ENCODE data around the gene SLC25A31. TPM values are rescaled to one million over a fixed set of nuclear protein-coding genes. Genes with fewer than 3 reads are reported as not detected.
A peak's percentile ranks its signal among the peaks of the same experiment; 100 is the strongest.

Gene SLC25A31
- not detected in 2 replicates for total RNA-seq (2014; rRNA removed; shearing (Covaris generic))
- polyA plus RNA-seq (2015; cell fraction: cytosol; rRNA removed): not detected in 2 replicates
- polyA plus RNA-seq (2015; cell fraction: nucleus; rRNA removed): not detected in 2 replicates

DNA sequence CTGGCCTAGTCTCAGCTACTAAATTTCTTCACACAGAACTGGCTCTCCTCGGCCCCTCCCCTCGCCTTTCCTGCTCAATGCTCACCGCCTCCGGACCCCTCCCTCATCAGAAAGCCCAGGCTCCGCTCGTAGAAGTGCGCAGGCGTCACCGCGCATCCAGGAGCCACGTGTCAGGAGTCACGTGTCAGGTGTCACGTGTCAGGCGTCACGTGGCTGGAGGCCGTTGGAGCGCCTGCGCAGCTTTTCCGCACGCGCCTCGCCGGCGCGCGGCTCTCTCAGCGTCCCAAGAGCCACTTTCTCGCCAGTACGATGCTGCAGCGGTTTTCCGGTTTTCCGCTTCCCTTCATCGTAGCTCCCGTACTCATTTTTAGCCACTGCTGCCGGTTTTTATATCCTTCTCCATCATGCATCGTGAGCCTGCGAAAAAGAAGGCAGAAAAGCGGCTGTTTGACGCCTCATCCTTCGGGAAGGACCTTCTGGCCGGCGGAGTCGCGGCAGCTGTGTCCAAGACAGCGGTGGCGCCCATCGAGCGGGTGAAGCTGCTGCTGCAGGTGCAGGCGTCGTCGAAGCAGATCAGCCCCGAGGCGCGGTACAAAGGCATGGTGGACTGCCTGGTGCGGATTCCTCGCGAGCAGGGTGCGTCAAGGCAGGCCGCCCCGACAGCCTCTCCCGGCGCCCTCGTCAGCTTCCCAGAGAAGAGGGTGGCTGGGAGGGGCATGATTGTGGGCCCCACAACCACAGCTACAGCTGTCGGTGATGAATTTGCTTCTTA, at the start of gene SLC25A31:
TSS of gene SLC25A31 (plus strand) at position 259 of the 772 bp plus-strand sequence. CDS start at position 405, 146 bp downstream.
- no peak for DNase-seq (ENCODE audit: low read depth)

DNA sequence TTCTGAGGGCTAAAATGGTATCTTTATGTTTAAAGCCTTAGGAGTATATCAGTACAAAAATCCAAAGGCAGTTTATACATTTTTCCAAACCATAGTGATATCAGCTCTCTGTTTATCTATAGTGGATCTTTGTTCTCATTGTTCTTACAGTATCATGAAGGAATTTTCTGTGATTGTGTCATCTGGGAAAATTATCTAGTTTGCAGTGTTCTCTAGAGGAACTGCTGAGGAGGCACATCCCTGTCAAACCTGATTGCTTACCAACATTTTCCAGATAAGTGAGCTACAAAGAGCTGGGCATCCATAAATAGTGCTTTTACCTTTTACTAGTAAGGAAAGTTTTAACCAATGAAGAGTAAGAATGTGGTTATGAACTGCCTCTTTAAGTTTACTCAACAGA, 44.9 kb upstream of the SLC25A31 start:
- no peak for DNase-seq (ENCODE audit: low read depth)

DNA sequence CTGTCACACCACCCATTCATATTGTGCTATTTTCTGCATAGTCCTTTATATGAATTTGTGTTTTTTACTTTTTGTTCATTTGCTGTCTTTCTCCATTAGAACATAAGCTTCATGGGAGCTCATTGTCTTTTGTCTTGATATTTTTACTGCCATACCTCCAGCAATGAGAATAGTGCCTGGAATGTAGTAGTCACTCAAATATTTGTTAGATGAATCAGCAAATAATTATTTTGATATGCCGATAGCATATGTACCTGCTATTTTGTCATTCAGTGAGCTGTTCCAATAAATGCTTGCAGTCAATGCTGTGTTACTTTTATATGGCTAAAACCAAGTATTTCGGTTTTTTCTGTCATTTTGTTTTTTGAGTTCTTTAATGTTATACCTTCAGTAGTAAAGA, 43.5 kb upstream of the SLC25A31 start:
- peak; percentile 61 for DNase-seq (ENCODE audit: low read depth)

DNA sequence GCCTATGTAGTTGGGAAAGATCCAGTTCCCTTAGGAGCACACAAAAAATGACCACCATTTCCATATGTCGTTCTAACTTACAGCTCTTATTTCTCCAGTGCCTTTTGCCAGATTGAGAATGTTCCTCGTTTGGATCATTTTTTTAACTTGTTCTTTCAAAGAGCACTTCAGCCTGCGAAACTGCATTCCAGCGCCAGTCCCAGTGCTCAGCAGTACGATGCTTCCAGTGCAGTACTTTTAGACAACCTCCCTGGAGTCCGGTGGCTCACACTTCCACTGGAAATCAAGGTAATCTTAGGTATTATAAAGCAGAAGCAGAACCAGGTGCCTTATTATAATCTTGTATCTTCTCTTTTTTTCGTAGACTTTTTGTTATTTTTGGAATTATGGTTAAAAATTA, 42.6 kb upstream of the SLC25A31 start:
- no peak for DNase-seq (ENCODE audit: low read depth)

DNA sequence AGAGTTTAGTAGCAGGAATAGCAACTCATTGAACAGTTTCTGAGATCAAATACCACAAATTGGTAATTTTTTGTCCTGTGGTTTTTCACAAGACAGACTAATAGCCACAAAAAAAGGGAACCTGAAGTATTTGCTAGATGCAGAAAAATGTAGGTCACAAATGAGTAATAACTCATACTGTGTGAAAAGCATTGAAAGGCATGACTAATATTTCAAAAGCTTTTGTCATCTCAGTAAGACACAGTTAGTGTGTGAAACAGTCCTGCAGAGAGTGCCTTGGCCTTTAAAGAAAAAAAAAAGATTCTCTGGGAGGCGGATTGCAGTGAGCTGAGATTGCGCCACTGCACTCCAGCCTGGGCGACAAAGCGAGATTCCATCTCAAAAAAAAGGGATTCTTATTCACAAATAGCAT, 31.4 kb upstream of the SLC25A31 start:
- DNase-seq (ENCODE audit: low read depth): peak; percentile 93

DNA sequence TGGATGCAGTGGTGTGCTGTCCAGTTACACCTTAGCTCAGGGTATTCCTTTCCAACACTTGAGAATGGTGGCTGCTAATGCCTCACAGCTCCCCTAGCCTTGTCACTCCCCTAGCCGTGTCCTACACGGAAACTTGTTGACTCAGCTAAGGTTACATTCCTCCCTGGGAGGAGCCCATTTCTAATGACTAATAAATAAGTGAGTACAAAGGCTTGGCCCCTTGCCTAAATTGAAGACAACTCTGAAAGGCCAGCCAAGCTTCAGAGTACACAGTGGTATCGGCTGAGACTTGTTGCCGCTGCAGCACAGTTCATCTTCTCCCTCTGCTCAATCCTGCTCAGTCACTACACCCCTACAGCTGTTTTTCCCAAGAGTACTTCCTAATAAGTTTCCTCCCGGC, 21.2 kb upstream of the SLC25A31 start:
- peak; percentile 72 for DNase-seq (ENCODE audit: low read depth)

DNA sequence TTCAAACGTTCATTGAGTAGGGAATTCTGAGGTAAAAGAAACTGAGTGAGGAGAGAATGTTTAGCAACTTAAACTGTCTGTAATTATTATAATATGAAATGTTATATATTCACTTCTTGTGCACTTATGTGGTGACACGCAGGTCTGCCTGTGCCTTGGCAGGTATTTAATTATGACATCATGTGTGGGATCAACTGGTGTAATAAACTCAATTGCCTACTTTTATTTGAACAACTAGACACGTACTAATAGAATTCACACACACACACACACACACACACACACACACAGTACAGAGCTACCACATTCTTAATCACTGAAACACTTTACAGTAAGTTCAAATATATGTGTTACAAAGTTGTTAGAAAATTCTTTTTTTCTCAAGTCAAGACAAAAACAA, 20.7 kb upstream of the SLC25A31 start:
- no peak for DNase-seq (ENCODE audit: low read depth)

DNA sequence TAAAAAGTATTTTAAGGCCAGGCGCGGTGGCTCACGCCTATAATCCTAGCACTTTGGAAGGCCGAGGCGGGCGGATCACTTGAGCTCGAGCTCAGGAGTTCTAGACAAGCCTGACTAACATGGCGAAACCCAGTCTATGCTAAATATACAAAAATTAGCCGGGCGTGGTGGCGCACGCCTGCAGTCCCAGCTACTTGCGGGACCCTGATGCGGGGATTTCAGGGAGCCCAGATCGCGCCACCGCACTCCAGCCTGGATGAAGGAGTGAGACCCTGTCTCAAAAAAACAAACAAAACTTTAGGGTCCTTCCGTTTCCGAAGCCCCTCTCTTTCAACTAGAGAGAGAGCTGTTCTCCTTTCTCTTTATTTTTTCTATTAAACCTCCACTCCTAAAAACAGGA, 1.2 kb downstream of the SLC25A31 start:
- no peak for DNase-seq (ENCODE audit: low read depth)

DNA sequence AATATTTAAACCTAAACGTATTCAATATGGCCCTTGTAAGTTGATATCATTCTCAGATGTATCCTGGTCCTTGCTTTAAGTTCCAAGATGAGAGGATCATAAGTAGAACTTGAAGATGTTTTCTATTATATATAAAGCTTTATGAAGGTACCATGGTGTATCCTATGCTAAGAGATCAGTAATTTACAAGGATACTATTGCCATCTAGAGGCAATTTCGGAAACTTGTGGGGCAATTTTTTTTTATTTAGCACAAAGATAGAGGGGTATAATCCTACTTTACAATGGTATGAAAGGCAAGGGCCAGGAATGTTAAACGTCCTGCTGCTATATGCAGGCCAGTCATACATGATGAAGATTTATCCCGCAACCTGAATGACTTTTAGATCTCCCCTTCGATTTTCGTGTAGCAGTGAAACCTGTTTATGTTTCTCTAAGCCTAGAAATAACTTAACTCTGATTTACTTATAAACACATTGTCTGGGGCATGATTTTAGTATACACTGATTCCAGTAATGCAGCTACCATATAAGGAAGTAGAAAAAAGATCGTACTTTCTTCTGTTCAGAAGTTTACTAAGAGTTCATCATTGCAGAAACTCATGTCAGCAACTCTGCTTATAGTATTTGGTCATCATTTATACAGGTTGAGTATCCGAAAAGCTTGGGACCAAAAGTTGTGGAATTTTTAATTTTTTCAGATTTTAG, 2.6 kb downstream of the SLC25A31 start:
- DNase-seq (ENCODE audit: low read depth): peak; percentile 61

DNA sequence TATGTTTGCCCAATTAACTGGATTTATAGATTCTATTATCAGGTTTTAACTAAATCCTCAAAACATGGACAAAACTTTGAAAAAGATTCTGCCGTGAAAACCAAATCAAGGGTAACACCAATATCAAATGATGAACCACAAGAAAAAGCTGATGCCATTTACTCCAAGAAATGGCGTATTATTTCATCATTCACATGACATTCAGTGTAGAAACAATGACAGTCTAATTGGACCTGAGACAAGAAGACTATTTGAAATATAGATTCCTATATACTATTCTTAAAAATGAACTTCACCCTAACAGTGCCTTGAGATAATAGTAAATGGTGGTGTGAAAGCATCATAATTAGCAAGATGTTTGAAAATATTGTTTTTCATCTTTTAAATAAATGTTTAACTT, 4.8 kb downstream of the SLC25A31 start:
- DNase-seq (ENCODE audit: low read depth): no peak

DNA sequence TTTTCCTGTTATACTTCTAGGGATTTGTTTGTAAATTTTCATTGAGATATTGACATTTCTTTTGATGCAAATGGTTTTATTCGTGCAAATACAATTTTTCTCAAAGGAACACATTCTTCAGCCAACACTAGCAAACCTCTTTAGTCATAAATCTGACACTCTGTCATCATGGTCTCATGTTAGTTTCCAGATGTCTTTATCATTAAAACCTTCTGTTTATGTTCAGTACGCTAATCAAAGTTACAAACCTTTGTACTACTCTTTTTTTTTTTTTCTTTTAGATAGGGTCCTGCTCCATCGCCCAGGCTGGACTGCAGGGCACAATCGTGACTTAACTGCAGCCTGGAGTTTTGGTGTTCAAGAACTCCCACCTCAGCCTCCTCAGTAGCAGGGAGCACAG, 7.1 kb downstream of the SLC25A31 start:
- no peak for DNase-seq (ENCODE audit: low read depth)

DNA sequence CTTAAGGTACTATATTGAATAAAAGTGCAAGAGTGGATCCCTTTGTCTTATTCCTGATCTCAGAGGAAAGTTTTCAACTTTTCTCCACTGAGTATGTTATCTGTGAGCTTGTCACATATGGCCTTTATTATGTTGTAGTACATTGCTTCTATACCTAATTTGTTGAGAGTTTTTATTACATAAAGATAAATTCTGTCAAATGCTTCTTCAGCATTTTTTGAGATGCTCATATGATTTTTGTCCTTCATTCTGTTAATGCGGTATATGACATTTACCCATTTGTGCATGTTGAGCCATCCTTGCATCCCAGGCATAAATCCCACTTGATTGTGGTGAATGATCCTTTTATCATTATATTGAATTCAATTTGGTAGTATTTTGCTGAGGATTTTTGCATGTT, 11.0 kb downstream of the SLC25A31 start:
- no peak for DNase-seq (ENCODE audit: low read depth)

DNA sequence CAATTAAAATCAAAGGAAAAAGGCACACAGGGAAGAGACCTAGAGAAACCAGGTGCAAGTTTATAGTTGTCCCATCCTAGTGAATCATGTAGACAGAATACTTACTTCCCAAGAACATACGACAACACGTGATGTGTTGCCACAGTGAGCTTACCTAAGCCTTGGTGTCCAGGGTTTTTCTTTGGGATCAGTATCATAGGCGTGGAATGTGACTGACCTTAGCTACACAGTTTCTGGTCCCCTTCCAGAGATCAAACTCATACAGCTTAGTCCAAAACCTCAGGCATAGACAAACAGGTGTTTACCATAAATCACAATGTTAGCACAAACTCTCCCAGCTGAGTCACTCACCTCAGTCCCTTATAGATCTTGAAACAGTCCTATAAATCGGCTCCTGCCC, 17.7 kb downstream of the SLC25A31 start:
- DNase-seq (ENCODE audit: low read depth): no peak

DNA sequence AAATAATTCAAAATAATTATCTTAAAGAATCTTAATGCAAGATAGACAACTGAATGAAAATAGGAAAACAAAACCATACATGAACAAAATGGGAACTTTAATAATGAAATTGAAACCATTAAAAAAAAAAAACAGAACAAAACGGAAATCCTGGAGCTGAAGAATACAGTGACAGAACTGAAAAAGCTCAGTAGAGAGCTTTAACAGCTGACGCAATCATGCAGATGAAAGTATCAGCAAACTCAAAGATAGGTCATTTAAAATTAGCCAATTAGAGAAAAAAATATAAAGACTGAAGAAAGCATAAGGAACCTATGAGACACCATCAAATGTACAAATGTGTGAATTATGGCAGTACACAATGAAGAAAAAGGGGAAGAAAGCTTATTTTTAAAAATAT, 18.8 kb downstream of the SLC25A31 start:
- no peak for DNase-seq (ENCODE audit: low read depth)

DNA sequence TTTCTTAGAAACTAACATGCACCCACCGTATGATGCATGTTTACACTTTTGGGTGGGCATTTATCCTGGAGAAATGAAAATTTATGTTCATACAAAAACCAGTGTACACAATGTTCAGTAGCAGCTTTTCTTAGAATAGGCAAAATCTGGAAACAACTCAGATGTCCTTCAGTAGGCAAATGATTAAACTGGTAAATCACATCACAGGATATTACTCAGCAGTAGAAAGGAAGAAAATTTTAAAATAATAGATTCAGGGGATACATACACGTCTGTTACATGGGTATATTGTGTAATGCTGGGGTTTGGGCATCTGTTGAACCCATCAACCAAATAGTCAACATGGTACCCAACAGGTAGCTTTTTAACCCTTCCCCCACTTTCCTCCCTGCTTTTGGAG, 26.7 kb downstream of the SLC25A31 start:
- DNase-seq (ENCODE audit: low read depth): no peak

DNA sequence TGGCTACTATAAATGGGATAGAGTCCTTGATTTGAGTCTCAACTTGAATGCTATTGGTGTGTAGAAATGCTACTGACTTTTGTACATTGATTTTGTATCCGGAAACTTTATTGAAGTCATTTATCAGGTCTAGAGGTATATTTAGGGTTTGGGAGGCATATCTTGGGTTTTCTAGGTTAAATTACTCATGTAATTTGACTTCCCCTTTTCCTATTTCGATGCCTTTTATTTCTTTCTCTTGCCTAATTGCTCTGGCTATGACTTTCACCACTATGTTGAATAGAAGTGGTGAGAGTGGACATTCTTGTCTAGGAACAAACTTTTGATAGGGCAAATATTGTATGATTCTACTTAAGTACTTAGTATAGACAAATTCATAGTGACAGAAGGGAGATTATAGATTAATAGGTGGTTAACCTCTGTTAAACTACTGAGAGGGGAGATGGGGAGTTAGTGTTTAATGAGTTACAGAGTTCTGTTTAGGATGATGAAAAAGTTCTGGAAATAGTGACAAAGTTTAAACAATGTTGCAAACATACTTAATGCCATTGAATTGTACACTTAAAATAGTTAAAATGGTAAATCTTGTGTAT, 29.1 kb downstream of the SLC25A31 start:
- DNase-seq (ENCODE audit: low read depth): no peak

DNA sequence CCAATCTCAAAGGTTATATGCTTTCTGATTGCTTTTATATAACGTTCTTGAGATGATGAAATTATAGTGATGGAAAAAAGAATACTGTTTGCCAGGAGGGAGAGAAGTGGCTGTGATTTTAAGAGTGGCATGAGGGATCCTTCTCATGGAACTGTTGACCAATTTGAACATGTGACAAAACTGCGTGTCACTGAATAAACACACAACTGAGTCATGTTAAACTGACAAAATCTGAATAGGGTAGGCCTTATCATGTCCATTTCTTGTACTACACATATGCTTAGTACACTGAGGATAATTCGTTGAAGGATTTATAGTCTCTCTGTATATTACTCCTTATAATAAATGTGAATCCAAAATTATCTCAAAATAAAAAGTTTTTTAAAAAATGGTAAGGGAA, 29.7 kb downstream of the SLC25A31 start:
- DNase-seq (ENCODE audit: low read depth): peak; percentile 44

DNA sequence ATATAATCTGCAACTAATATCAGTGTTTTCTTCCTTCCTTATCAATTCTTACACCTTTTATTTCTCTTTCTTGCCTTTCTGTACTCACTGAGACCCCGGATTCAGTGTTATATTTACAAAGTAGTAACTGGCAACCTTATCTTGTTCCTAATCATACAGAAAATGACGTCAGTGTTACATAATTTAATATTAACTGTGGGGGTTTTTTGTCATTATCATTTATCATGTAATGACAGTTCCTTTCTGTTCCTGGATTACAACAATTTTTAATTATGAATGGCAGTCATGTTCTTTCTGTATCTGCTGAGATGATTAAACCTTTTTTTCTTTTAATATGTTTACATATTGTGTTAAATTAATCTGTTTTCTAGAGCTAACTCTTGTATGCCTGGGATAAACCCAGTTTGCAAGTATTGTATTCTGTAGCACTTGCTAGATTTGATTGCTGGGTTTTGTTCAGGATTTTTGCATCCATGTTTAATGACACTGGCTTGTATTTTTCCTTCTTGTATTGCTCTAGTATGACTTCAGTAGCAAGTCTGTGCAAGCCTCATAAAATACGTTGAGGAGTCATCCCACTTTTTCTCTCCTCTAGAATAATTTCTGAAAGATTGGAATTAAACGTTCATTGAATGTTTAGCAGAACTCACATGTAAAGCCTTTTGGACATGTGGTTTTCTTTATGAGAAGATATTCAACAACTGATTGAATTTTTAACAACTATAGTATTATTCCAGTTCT, 41.5 kb downstream of the SLC25A31 start:
- DNase-seq (ENCODE audit: low read depth): no peak

DNA sequence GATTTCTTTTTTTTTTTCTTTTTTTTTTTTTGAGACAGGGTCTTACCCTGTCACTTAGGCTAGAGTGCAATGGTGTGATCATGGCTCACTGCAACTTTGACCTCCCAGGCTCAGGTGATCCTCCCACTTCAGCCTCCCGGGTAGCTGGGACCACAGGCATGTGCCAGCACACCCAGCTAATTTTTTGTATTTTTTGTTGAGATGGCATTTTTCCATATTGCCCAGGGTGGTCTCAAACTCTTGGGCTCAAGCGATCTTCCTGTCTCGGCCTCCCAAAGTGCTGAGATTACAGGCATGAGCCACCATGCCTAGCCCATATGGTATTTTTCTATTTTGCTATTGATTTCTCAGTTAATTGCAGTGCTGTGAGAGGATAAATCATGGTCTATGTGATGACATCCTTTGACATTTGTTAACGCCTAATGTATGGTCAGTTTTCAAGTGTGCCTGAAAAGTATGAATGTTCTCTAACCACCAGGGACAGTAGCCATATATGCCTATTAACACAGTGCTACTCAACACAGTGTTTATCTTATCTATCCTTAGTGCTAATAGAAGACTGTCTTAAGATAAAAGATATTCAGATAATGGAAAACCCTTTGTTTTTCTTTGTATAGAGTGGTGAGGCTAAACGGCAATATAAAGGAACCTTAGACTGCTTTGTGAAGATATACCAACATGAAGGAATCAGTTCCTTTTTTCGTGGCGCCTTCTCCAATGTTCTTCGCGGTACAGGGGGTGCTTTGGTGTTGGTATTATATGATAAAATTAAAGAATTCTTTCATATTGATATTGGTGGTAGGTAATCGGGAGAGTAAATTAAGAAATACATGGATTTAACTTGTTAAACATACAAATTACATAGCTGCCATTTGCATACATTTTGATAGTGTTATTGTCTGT, 42.8 kb downstream of the SLC25A31 start:
- DNase-seq (ENCODE audit: low read depth): no peak

DNA sequence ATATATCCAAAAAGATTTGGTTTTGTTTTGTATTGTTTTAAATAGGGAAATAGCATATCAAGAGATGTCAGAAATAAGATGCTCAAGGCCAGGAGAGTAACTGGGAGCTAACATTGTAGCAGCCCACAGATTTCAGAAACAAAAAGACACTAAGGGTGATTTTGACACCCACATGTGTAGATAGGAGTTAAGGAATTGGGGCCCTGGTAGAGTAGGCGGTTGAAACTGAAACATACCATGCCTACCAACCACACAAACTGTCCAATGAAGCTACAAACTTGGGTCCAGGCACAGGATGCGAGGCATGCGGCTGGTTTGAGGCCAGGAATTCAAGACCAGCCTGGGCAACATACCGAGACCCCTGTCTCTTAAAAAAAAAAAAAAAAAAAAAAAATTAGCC, 45.6 kb downstream of the SLC25A31 start:
- DNase-seq (ENCODE audit: low read depth): no peak

DNA sequence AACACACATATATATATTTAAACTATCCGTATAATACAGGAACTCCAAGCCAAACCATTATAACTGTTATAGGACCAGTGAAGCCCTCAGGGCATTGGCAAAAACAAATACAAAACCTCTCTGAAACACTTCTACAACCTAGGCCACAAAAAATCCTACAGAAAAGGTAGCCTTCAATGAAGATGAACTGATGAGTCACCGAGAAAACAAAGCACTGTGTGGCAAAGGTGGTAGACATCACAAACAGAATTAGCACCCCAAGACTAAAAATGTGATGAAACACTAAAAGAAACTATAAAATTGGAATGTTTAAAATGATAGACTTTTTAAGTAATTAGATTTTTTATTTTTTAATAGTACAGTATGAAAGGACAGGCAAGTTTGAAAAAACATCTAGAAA, 46.4 kb downstream of the SLC25A31 start:
- no peak for DNase-seq (ENCODE audit: low read depth)
